ENCODE data around the gene KIF5B. TPM values are rescaled to one million over a fixed set of nuclear protein-coding genes. Genes with fewer than 3 reads are reported as not detected.

KIF5B gene
- total RNA-seq, 1 experiment from 2014 or later = 148 TPM

GRCh38 chr10:32038777-32039176 is 17.4 kb downstream of the KIF5B start:
- Histone ChIP-seq H3K9me3 (ENCODE audit: low read depth, low read length, poor library complexity, severe bottlenecking) (no peaks in the 10 kb centered on the region), H3K27me3 (replicated peaks; ENCODE audit: insufficient read depth, low read depth, low read length, poor library complexity) (no peaks in the 10 kb centered on the region), H3K36me3 (ENCODE audit: insufficient read depth, low read length, poor library complexity, severe bottlenecking) (peaks cover 73% of the 10 kb centered on the region), H3K4me3 (ENCODE audit: low read depth, low read length, poor library complexity, severe bottlenecking) (no peak overlapping the region), H3K4me1 (ENCODE audit: insufficient read depth, low read length, poor library complexity, severe bottlenecking) (peaks cover 12% of the 10 kb centered on the region), H3K27ac (ENCODE audit: low read depth, low read length, poor library complexity, severe bottlenecking) (no peak overlapping the region)
- no TSS peak for BruUV-seq (replicated peaks)
- DNase-seq (ENCODE audit: low spot score) = no peak
- TF ChIP-seq CTCF (conservative IDR thresholded peaks at IDR 0.05; ENCODE audit: low read depth, low read length) (no peak), EZH2 (IDR thresholded peaks at IDR 0.05; ENCODE audit: borderline replicate concordance, low read depth, low read length, poor library complexity, severe bottlenecking) (no peak)
- CTCF ChIA-PET = no interaction called here
- POLR2A ChIA-PET (ENCODE audit: low non-redundant PET) = no interaction called here
- intact Hi-C loops (cut with micrococcal nuclease; ENCODE audit: unreplicated experiment) = no loop called here

GRCh38 chr10:32036922-32037321 is 19.3 kb downstream of the KIF5B start:
- intact Hi-C loops (cut with micrococcal nuclease; ENCODE audit: unreplicated experiment) = no loop called here

GRCh38 chr10:32035038-32035437 is 21.2 kb downstream of the KIF5B start:
- H3K36me3 ChIP-seq (ENCODE audit: insufficient read depth, low read length, poor library complexity, severe bottlenecking) = peaks cover 93% of the 10 kb centered on the region
- no peaks in the 10 kb centered on the region for H3K9me3 ChIP-seq (ENCODE audit: low read depth, low read length, poor library complexity, severe bottlenecking)
- no peak for TF ChIP-seq EZH2 (IDR thresholded peaks at IDR 0.05; ENCODE audit: borderline replicate concordance, low read depth, low read length, poor library complexity, severe bottlenecking)
- TF ChIP-seq CTCF (conservative IDR thresholded peaks at IDR 0.05; ENCODE audit: low read depth, low read length) = no peak
- no peaks in the 10 kb centered on the region for H3K27me3 ChIP-seq (replicated peaks; ENCODE audit: insufficient read depth, low read depth, low read length, poor library complexity)
- H3K27ac ChIP-seq (ENCODE audit: low read depth, low read length, poor library complexity, severe bottlenecking) = no peak overlapping the region
- ChIA-PET POLR2A (ENCODE audit: low non-redundant PET) (no interaction called here), CTCF (no interaction called here)
- DNase-seq (ENCODE audit: low spot score) = no peak
- intact Hi-C loops (cut with micrococcal nuclease; ENCODE audit: unreplicated experiment) = no loop called here
- no TSS peak for BruUV-seq (replicated peaks)
- no peak overlapping the region for H3K4me3 ChIP-seq (ENCODE audit: low read depth, low read length, poor library complexity, severe bottlenecking)
- peaks cover 32% of the 10 kb centered on the region for H3K4me1 ChIP-seq (ENCODE audit: insufficient read depth, low read length, poor library complexity, severe bottlenecking)

More at GRCh38 chr10:32036922-32037321, 19.3 kb downstream of the KIF5B start:
- DNase-seq (ENCODE audit: low spot score) = no peak
- no peaks in the 10 kb centered on the region for H3K27me3 ChIP-seq (replicated peaks; ENCODE audit: insufficient read depth, low read depth, low read length, poor library complexity)
- BruUV-seq (replicated peaks) = no TSS peak
- POLR2A ChIA-PET (ENCODE audit: low non-redundant PET) = no interaction called here
- H3K36me3 ChIP-seq (ENCODE audit: insufficient read depth, low read length, poor library complexity, severe bottlenecking) = peaks cover 85% of the 10 kb centered on the region
- no peaks in the 10 kb centered on the region for H3K9me3 ChIP-seq (ENCODE audit: low read depth, low read length, poor library complexity, severe bottlenecking)
- H3K4me1 ChIP-seq (ENCODE audit: insufficient read depth, low read length, poor library complexity, severe bottlenecking) = peaks cover 31% of the 10 kb centered on the region
- no peak overlapping the region for H3K27ac ChIP-seq (ENCODE audit: low read depth, low read length, poor library complexity, severe bottlenecking)
- CTCF ChIA-PET = interaction anchor here (0.7 kb wide), 1 partner anchor 849 kb away, joined by 3 read pairs; no protein-coding TSS in a partner anchor
- no peak for TF ChIP-seq CTCF (conservative IDR thresholded peaks at IDR 0.05; ENCODE audit: low read depth, low read length)
- no peak for TF ChIP-seq EZH2 (IDR thresholded peaks at IDR 0.05; ENCODE audit: borderline replicate concordance, low read depth, low read length, poor library complexity, severe bottlenecking)
- H3K4me3 ChIP-seq (ENCODE audit: low read depth, low read length, poor library complexity, severe bottlenecking) = no peak overlapping the region
